CD4-positive, alpha-beta memory T cell (primary cell): ENCODE results near the gene GGCX. TPM values are rescaled to one million over a fixed set of nuclear protein-coding genes. Genes with fewer than 3 reads are reported as not detected.

Experiments used
- CTCF ChIA-PET: fragments of 350-600 bp; sonication (Branson Sonifier 250); formaldehyde crosslinking; loops from one replicate; lab custom pipeline; 2021; ENCODE audit warnings: inconsistent platforms; ENCODE audit not compliant: partially characterized antibody; lab: Charles Lee
- POLR2A ChIA-PET: fragments of 350-600 bp; sonication (Branson Sonifier 250); formaldehyde crosslinking; loops from one replicate; lab custom pipeline; 2021; ENCODE audit not compliant: partially characterized antibody; lab: Charles Lee
- DNase-seq, 5 donors: peaks; one replicate each; pipeline versions ENCODE4 v3.0.0 to v3.0.0-alpha.2; 2020 to 2022; ENCODE audit warnings: mixed read lengths in 1 of 5
- H3K27ac ChIP-seq: one replicate; pipeline ENCODE4 v1.7.0; 2013; ENCODE audit warnings: low read depth, low read length
- H3K27me3 ChIP-seq: 2 replicates; pipeline ENCODE4 v1.7.0; 2013; ENCODE audit warnings: mild to moderate bottlenecking, low read length, moderate library complexity; ENCODE audit not compliant: insufficient read depth
- H3K36me3 ChIP-seq: 2 replicates; pipeline ENCODE4 v1.7.0; 2013; ENCODE audit warnings: mild to moderate bottlenecking, low read length, moderate library complexity; ENCODE audit not compliant: insufficient read depth
- H3K4me1 ChIP-seq: 2 replicates; pipeline ENCODE4 v1.7.0; 2013; ENCODE audit warnings: mild to moderate bottlenecking, low read length, moderate library complexity; ENCODE audit not compliant: insufficient read depth
- H3K4me3 ChIP-seq, 2 donors: one replicate each; pipeline ENCODE4 v1.7.0; 2013; ENCODE audit warnings: low read length in 2 of 2, mild to moderate bottlenecking in 1 of 2
- H3K9me3 ChIP-seq, 2 donors: one replicate each; pipeline ENCODE4 v1.7.0; 2013; ENCODE audit warnings: low read length in 2 of 2, control low read depth in 1 of 2; ENCODE audit not compliant: control insufficient read depth in 1 of 2
- H3K27ac Mint-ChIP-seq, 7 donors: one replicate each; pipeline ENCODE4 v1.8.0; 2020 to 2021; ENCODE audit warnings: mixed read lengths in 7 of 7, mild to moderate bottlenecking in 6 of 7, inconsistent platforms in 3 of 7, moderate library complexity in 3 of 7
- H3K27me3 Mint-ChIP-seq, 2 donors: one replicate each; pipeline ENCODE4 v1.8.0; 2020 to 2021; ENCODE audit warnings: mixed read lengths in 2 of 2
- H3K36me3 Mint-ChIP-seq, 2 donors: one replicate each; pipeline ENCODE4 v1.8.0; 2020 to 2021; ENCODE audit warnings: mixed read lengths in 2 of 2, inconsistent platforms in 1 of 2, mild to moderate bottlenecking in 1 of 2
- H3K4me1 Mint-ChIP-seq, 4 donors: one replicate each; pipeline ENCODE4 v1.8.0; 2020 to 2021; ENCODE audit warnings: mixed read lengths in 4 of 4, mild to moderate bottlenecking in 1 of 4
- H3K4me3 Mint-ChIP-seq, 8 donors: one replicate each; pipeline ENCODE4 v1.8.0; 2020 to 2021; ENCODE audit warnings: mixed read lengths in 8 of 8, mild to moderate bottlenecking in 7 of 8, moderate library complexity in 6 of 8, inconsistent platforms in 3 of 8
- H3K9me3 Mint-ChIP-seq, 8 donors: one replicate each; pipeline ENCODE4 v1.8.0; 2020 to 2021; ENCODE audit warnings: mixed read lengths in 8 of 8, mild to moderate bottlenecking in 5 of 8, inconsistent platforms in 3 of 8, moderate library complexity in 1 of 8
- intact Hi-C: fragments of 100-400 bp; cut with micrococcal nuclease; formaldehyde crosslinking; loops from one replicate; pipeline ENCODE4 v1.15.1; 2023
- polyA plus RNA-seq, 2 donors: library from polyadenylated mRNA; unstranded; fragments of 300-500 nt; fragmentation: Illumina TruSeq; gene quantifications; one replicate each; pipeline ENCODE4 v1.2.3, GENCODE V29; 2021
- total RNA-seq, 2 experiments: library from RNA; stranded (reverse); gene quantifications; one replicate each; pipeline ENCODE4 v1.2.3, GENCODE V29; 2021

The GGCX gene
- total and polyA plus RNA-seq, 4 experiments from 2014 or later: 8.4 to 38.1 (median 19.7) TPM

DNA sequence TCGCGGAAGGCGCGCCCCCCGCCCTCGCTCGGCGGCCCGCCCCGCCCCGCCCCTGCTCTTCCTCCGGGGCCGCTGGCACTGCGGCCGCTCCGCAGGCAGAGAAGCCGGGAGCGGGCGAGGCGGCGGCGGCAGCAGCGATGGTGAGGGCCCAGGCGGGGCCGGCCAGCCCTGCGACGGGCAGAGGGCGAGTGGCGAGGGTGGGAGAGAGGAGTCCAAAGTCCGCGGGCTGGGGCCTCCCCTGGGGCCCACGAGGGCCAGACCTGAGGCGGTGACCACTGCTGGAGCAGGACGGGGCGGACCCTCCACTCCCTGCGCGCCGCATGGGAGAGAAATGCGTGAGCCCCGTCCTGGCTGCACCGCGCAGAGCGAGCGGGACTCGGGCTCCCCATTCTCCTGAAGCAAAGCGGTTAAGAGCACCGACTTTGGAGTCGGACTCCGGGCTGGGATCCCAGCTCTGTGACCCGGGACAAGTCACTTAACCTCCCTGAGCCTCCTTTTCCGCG, 23.1 kb upstream of the GGCX start, which contains the start of gene VAMP5:
TSS of gene VAMP5 (plus strand) at position 78 of the 503 bp plus-strand sequence. CDS start at position 138, 60 bp downstream.
- no peaks in the 10 kb centered on the region for H3K27me3 ChIP-seq

GRCh38 chr2:85583667-85584353, 22.5 kb upstream of the GGCX start:
- peak in 4 of 5 donors; percentile 37 to 56 (median 50) for DNase-seq
- no peaks in the 10 kb centered on the region for H3K27me3 Mint-ChIP-seq
- peaks cover 44 to 79% (median 60%) of the 10 kb centered on the region in 4 donors for H3K4me1 Mint-ChIP-seq
- no peaks in the 10 kb centered on the region for H3K9me3 Mint-ChIP-seq
- H3K4me1 ChIP-seq: peaks cover 54% of the 10 kb centered on the region
- peaks cover 15% of the 10 kb centered on the region for H3K36me3 ChIP-seq
- peak overlapping the region in 1 of 2 donors; percentile 57 for H3K4me3 ChIP-seq
- peaks cover 22 to 25% of the 10 kb centered on the region in 2 donors for H3K36me3 Mint-ChIP-seq
- CTCF ChIA-PET: interaction anchor here (1.1 kb wide), 1 partner anchor 11 kb away, joined by 6 read pairs; the partner anchor contains the start of gene RNF181
- intact Hi-C loops: loop anchor here (1.0 kb wide), 1 partner anchor 23 kb away; the partner anchor contains the start of gene GGCX
- no peaks in the 10 kb centered on the region for H3K9me3 ChIP-seq
- no peaks in the 10 kb centered on the region for H3K27me3 ChIP-seq
- H3K27ac Mint-ChIP-seq: peak overlapping the region; percentile 90 to 98 (median 95)
- peak overlapping the region; percentile 84 to 94 (median 90) for H3K4me3 Mint-ChIP-seq
- POLR2A ChIA-PET: interaction anchor here (0.7 to 5.8 kb wide), 9 partner anchors 12 to 44 kb away, joined by 3 to 71 read pairs (median 13); partner anchors contain the start of genes C2orf68, GGCX, MAT2A and RNF181
- peak overlapping the region; percentile 80 for H3K27ac ChIP-seq

More for the DNA sequence above, 23.1 kb upstream of the GGCX start, which contains the start of gene VAMP5:
- peak within 1 kb of the TSS; percentile 57 to 64 for H3K4me3 ChIP-seq
- intact Hi-C loops: loop anchor here (1.0 kb wide), 1 partner anchor 23 kb away; the partner anchor contains the start of gene GGCX
- CTCF ChIA-PET: interaction anchor here (1.3 kb wide), 1 partner anchor 164 kb away, joined by 3 read pairs; no protein-coding TSS in a partner anchor
- H3K27me3 Mint-ChIP-seq: no peaks in the 10 kb centered on the region
- POLR2A ChIA-PET: interaction anchor here (0.7 to 5.8 kb wide), 8 partner anchors 11 to 44 kb away, joined by 3 to 71 read pairs (median 14); partner anchors contain the start of genes C2orf68, GGCX, MAT2A and RNF181
- peak within 1 kb of the TSS; percentile 90 to 98 (median 95) for H3K27ac Mint-ChIP-seq
- H3K4me1 ChIP-seq: peaks cover 48% of the 10 kb centered on the region
- H3K9me3 ChIP-seq: no peaks in the 10 kb centered on the region
- H3K36me3 Mint-ChIP-seq: peaks cover 22 to 23% of the 10 kb centered on the region in 2 donors
- H3K36me3 ChIP-seq: peaks cover 15% of the 10 kb centered on the region
- peak within 1 kb of the TSS; percentile 80 for H3K27ac ChIP-seq
- peak within 1 kb of the TSS; percentile 89 to 98 (median 90) for H3K4me3 Mint-ChIP-seq
- H3K9me3 Mint-ChIP-seq: no peaks in the 10 kb centered on the region
- DNase-seq: peak in 3 of 5 donors; percentile 24 to 29 (median 26)
- peaks cover 39 to 75% (median 57%) of the 10 kb centered on the region in 4 donors for H3K4me1 Mint-ChIP-seq

GRCh38 chr2:85582492-85582891, 21.2 kb upstream of the GGCX start:
- H3K4me1 ChIP-seq: peaks cover 54% of the 10 kb centered on the region
- CTCF ChIA-PET: interaction anchor here (1.0 kb wide), 1 partner anchor 55 kb away, joined by 3 read pairs; no protein-coding TSS in a partner anchor
- H3K9me3 Mint-ChIP-seq: no peaks in the 10 kb centered on the region

DNA sequence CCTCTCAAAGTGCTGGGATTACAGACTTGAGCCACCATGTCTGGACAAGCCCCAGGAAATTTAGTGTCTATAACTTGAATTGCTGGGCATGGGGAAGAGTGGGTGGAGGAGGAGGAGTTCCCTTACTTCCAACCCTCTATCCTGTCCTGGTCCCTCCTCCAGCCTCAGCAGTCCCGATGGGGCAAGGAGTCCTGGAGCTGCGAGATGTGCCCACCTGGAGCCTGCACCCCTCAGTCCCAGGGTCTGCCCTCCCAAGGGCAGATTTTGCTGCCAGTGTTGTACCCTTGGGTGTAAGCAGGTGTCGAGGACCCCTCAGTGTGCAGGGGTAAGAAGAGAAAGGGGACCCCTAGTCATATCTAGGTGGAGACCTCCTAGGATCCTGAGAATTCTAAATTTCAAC, 18.9 kb upstream of the GGCX start:
- H3K27me3 Mint-ChIP-seq: no peaks in the 10 kb centered on the region
- ChIA-PET CTCF (interaction anchor here (0.7 kb wide), 1 partner anchor 28 kb away, joined by 3 read pairs; no protein-coding TSS in a partner anchor), POLR2A (interaction anchor here (1.2 to 5.7 kb wide), 6 partner anchors 13 to 253 kb away, joined by 4 to 50 read pairs (median 8); partner anchors contain the start of genes C2orf68, MAT2A, RNF181 and TGOLN2)
- H3K9me3 Mint-ChIP-seq: no peaks in the 10 kb centered on the region
- no peak for DNase-seq
- H3K27ac Mint-ChIP-seq: peak overlapping the region in 3 of 7 donors; percentile 42 to 72 (median 64)
- H3K4me3 Mint-ChIP-seq: peak overlapping the region in 4 of 8 donors; percentile 40 to 64 (median 41)
- H3K4me1 Mint-ChIP-seq: peaks cover 33 to 69% (median 53%) of the 10 kb centered on the region in 4 donors
- H3K27me3 ChIP-seq: no peaks in the 10 kb centered on the region
- H3K9me3 ChIP-seq: no peaks in the 10 kb centered on the region
- H3K4me1 ChIP-seq: peaks cover 48% of the 10 kb centered on the region
- H3K4me3 ChIP-seq: no peak overlapping the region
- no peak overlapping the region for H3K27ac ChIP-seq
- H3K36me3 ChIP-seq: peaks cover 15% of the 10 kb centered on the region
- peaks cover 22 to 30% of the 10 kb centered on the region in 2 donors for H3K36me3 Mint-ChIP-seq
- intact Hi-C loops: no loop called here

More at GRCh38 chr2:85582492-85582891, 21.2 kb upstream of the GGCX start:
- peaks cover 43 to 82% (median 59%) of the 10 kb centered on the region in 4 donors for H3K4me1 Mint-ChIP-seq
- Histone ChIP-seq H3K27me3 (no peaks in the 10 kb centered on the region), H3K4me3 (no peak overlapping the region), H3K36me3 (peaks cover 15% of the 10 kb centered on the region), H3K9me3 (no peaks in the 10 kb centered on the region), H3K27ac (peak overlapping the region; percentile 80)
- peaks cover 22 to 30% of the 10 kb centered on the region in 2 donors for H3K36me3 Mint-ChIP-seq
- H3K4me3 Mint-ChIP-seq: peak overlapping the region in 2 of 8 donors; percentile 44 to 60
- no peaks in the 10 kb centered on the region for H3K27me3 Mint-ChIP-seq
- peak overlapping the region in 5 of 7 donors; percentile 47 to 91 (median 77) for H3K27ac Mint-ChIP-seq
- POLR2A ChIA-PET: interaction anchor here (0.6 to 4.1 kb wide), 4 partner anchors 16 to 51 kb away, joined by 3 to 28 read pairs (median 10); partner anchors contain the start of genes GGCX and MAT2A
- intact Hi-C loops: no loop called here
- no peak for DNase-seq

DNA sequence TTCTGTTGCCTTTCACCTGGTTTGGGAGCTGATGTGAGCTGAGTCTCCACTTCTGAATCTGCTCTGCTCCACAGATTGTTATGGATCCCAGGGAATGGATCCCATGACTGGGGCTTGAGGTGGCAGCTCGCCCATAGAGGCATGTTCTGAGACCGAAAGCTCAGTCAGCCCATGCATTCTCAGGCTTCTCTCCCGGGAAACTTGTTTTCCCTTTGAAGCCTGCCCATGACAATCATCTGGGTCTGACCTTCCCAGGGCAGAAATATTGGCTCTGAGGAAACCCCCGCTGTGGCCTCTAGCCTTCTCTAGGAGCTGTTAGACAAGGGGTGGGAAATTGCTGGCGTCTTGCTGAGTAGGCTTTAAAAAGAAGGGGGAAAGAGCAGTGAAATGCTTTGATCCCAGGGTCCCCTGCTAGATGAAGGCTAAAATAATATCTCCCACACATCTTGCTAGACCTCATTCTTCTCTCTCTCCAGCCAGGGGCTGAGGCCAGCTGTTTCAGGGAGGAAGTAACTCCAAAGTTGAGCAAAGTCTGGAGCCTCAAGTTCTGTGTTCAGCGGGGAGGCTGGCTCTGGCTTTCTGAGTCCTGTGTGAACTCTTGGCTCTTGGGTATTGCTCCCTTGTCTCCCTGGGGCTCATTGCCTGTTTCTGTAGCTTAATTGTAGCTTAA, 18.1 kb upstream of the GGCX start:
- intact Hi-C loops: loop anchor here (2.0 kb wide), 1 partner anchor 23 kb away; the partner anchor contains the start of gene TMEM150A

More for the DNA sequence above, 18.1 kb upstream of the GGCX start:
- H3K27ac ChIP-seq: peak overlapping the region; percentile 76
- no peaks in the 10 kb centered on the region for H3K9me3 ChIP-seq
- no peak for DNase-seq
- H3K9me3 Mint-ChIP-seq: no peaks in the 10 kb centered on the region
- ChIA-PET CTCF (interaction anchor here (1.2 to 3.0 kb wide), 2 partner anchors 23 to 160 kb away, joined by 5 to 8 read pairs; no protein-coding TSS in a partner anchor), POLR2A (interaction anchor here (1.0 to 5.7 kb wide), 9 partner anchors 12 to 252 kb away, joined by 4 to 50 read pairs (median 6); partner anchors contain the start of genes C2orf68, MAT2A, RNF181 and TGOLN2)
- H3K4me1 ChIP-seq: peaks cover 41% of the 10 kb centered on the region
- H3K27me3 Mint-ChIP-seq: no peaks in the 10 kb centered on the region
- peaks cover 15% of the 10 kb centered on the region for H3K36me3 ChIP-seq
- H3K27me3 ChIP-seq: no peaks in the 10 kb centered on the region
- peak overlapping the region; percentile 86 to 98 (median 95) for H3K27ac Mint-ChIP-seq
- peaks cover 22 to 29% of the 10 kb centered on the region in 2 donors for H3K36me3 Mint-ChIP-seq
- H3K4me1 Mint-ChIP-seq: peaks cover 26 to 63% (median 47%) of the 10 kb centered on the region in 4 donors
- peak overlapping the region; percentile 62 to 86 for H3K4me3 ChIP-seq
- peak overlapping the region; percentile 90 to 98 (median 96) for H3K4me3 Mint-ChIP-seq
